HuH-7.5 (cell line): ENCODE measurements around the gene ZNF831.

Experiments used
- DNase-seq: peaks from one replicate; pipeline ENCODE4 v3.0.0; 2011; ENCODE audit warnings: low spot score

The ZNF831 gene

DNA sequence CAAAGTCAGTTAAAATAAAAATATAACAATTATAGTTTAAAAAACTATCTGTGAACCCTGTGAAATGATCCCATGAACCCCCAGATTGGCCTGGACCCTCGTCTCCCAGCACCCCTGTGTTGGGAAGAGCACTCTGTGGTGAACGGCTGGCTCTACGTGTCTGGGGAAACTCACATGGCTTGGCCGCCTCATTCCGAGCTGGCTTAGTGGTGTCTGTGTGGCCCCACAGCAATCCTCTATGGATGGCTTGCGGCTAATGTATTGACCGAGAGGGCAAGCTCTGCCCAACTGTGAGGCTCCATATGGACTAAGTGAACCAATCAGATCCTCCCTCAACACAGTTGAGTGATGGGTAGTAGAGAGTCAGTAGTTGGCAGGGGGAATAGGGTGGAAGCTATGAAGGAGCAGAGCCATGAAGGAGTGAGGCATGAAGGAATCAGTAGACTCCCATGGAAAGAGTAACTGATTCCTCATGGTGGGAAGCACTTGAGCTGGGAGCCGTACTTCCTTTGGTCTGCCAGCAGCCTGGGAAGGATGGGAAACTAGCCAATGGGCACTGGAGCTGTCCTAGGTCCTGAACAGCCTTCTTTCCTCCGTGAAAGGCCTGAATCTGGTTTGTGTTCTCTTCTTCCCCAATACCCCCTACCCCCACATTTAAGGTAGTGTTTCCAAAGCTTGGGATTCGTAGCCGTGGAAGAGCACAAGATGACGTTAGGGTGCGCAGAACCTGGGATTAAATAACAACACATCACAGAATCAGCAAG, 21.6 kb upstream of the ZNF831 start:
- DNase-seq: no peak

DNA sequence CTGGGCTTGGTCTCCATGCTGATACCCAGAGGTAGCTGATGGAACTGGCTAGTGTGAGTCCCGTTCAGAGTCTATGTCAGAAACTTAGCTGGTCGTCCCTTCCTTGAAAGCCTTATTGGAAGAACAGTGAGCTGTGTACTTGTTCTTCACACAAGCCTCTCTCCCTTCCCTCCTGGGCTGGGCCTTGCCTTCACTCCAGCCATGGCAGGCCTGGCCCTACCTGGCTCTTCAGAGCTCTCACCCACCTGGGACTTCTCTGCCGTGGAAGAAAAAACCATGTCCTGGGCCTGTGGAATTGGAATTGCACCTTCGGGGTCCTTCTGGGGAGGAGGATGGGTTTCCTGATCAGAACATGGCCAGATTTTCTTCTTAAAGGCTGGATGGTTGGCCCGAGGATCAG, 20.3 kb upstream of the ZNF831 start:
- DNase-seq: no peak

DNA sequence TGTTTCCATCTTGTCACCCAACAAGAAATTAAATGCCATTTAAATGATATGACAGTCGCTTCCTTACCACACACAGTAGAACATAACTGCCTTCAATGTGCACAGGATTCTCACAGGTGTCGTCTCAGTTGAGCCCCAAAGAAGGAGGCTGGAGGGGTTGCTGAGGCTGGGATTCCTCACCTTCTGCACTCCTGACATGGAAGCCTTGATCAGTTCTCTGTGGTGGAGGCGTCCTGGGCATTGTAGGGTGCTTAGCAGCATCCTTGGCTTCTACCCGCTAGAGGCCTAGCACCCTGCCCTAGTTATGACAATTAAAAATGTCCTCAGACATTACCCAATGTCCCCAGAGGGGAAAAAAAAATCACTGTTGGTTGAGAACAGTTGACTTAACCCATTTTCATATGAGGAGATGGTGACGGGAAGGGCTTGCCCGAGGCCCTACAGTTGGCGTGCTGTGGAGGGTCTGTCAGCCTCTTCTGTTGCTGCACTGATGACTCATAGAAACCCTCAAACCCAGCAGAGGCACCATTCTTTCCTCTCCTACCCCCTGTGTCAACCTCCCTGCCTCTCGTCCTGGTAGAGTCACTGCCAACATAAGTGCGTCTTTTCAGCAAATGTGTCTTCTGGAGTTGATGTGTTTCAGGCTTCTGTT, 19.3 kb upstream of the ZNF831 start:
- DNase-seq: no peak

DNA sequence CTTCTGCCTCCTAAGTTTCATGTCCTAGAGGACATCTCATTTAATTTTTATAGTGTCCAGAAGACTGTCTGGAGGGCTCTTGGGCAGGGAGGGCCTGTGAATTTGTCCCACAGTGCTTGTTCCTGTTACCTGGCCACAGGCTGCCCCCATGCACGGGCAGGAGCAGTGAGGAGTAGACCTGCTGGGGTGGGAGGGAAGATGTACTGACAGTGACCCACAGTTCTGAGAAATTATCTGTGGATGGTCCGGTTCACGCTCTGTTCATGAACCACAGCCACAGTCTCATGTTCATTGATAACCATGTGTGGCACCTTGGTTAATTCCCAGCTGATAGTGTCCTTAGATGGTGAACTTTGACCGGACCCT, 18.8 kb upstream of the ZNF831 start:
- DNase-seq: no peak

DNA sequence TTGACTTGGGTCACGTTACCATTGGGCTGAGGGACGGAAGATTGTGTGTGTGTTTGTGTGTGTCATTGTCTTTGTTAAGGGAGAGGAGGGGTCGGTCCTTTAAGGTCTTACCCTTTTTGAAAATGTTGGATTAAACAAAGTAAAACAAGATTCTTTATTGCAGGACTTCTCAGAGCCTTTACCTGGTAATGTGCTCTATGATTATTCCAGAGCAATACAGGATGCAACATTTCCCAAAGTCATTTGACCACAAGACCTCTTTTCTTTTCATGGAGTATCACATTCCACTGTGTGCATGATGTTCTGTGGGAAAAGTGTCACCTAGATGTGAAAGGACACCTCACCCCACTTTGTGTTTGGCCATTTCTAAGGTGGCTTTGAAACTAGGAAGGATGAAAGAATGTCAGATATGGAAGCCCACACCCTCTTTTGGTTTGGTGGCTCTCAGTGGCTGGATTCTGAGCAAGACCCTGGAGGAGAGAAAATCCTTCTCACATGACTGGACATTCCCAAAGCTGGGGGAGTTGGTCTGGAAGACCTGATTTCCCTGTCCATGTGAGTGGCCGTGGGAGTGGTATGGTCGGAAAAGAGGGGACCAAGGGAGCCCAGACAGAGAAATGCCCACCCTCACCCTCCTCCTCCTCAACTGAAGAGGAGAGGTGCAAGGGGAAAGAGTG, 18.2 kb upstream of the ZNF831 start:
- no peak for DNase-seq

DNA sequence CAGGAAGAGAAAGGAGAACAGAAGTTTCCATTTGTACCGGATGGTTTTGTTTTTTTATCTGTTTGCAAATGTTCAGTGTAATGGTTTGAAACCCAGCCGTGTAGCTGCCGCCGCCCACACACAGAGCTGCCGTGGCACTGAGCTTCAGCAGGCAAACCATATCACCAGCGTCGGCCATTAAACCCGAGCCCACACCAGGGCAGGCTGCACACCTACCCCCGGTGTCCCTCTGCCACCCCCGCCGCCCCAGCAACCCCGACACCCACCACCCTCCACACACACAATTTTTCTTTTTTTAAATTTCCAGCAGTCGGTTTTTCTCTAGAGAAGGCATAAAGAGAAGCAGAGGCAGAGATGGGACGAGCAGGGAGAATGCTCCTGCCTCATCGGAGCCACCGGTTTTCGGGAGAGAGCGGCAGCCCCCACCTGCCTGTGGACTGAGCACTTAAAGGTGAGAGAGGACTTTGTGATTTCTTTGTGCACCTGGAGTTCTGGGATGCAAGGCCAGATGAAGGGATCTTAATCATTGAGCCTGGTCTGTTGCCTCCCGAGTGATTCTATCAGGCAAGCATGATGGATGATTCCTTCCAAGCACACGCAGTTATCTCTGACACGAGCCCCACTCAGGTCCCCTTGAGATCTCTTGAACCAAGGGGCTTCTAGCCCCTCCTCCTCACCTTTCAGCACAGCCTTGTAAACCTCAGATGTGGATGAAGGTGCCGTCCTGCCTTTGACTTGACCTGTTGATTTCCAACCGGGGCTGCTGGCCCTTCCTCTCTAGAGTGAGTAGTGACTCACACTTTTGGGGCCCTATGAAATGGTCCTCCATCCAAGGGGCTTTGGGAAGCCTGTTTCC, 17.5 kb upstream of the ZNF831 start:
- no peak for DNase-seq

DNA sequence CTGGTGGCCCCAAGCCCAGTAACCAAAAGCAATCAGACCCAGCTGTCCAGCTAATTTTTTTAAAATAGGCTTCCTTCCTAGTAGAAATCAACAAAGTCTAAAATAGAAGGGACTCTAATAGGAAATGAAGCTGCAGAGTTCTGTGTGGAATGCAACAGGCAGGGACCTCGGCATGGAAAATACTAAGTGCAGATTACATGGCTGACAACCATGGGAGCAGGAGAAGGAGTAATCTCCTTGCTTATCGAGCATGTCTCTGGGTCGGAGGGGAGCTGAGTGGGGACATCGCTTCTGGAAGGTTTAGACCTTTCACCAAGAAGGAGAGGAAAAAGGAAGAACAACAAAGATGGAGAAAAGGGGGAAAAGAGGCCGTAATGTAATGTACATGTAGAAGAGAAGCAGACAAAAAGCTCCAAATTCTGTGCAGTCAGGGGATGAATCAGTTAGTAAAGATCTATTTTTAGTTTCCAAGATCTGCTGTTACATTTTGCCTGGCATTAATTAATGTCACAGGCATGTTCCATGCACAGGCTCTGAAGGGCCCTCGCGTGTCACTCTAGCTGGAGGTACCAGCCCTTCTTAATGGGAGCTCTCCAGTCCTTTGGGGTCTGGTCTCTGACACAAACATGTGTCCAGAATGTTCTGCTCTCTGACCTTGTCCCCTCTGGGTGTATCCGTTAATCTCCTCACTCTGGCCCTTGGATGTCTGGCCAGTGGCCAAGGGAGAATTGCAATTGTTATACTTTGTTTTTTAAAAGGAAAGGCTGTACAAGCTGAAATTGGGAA, 16.6 kb upstream of the ZNF831 start:
- no peak for DNase-seq

DNA sequence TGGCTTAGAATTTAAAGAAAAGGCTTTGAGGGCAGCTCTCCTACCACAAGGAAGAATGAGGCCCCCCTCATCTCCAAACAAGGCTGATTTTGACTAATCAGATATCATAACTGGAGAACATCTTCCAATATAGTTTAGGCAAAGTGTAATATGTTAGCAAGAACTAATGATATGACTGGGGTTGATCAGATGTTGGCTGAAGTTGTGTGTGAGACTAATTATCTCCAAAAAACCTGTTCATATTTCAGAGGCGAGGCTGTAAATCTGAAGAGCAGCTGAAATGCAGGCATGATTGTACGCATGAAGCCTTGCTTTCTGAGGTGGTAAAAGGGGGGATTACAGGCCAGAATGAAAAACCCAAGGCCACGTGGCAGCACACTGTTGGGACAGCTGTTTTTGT, 16.0 kb upstream of the ZNF831 start:
- no peak for DNase-seq

DNA sequence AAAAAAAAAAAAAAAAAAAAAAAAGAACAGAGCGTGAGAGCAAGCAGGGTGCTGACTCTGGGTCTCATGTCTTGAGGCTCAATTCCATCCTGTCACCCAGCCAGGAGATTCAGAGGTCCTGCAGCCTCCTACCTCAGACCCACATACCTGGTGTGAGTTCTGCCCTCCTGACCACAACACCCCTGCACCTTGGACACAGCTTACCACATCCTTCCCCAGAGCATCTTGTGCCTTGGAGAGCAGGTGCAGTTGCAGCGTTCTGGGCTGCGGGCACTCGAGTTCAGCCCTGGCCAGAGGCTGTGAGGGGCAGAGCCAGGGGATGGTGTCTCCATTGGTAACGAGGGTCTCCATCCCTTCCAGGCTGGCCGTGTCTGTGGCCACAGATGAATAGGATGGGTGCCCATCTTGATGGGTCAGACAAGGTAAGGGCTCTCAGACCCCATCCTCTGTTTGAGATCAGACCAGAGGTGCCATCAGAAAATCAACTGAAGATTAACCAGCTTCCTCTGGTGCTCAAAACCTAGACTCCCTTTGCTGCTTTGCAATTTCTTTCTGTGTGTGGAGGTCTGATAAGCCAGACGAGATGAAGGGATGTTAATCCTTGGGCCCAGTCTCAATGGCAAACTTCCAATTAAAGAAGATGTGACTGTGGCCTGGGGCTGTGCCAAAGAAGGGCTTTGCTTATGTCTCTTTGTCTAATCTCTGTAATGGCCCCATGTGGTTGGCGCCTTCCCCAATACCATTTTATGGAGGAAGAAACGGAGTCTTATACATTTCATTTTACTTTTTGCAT, 14.7 kb upstream of the ZNF831 start:
- DNase-seq: no peak

DNA sequence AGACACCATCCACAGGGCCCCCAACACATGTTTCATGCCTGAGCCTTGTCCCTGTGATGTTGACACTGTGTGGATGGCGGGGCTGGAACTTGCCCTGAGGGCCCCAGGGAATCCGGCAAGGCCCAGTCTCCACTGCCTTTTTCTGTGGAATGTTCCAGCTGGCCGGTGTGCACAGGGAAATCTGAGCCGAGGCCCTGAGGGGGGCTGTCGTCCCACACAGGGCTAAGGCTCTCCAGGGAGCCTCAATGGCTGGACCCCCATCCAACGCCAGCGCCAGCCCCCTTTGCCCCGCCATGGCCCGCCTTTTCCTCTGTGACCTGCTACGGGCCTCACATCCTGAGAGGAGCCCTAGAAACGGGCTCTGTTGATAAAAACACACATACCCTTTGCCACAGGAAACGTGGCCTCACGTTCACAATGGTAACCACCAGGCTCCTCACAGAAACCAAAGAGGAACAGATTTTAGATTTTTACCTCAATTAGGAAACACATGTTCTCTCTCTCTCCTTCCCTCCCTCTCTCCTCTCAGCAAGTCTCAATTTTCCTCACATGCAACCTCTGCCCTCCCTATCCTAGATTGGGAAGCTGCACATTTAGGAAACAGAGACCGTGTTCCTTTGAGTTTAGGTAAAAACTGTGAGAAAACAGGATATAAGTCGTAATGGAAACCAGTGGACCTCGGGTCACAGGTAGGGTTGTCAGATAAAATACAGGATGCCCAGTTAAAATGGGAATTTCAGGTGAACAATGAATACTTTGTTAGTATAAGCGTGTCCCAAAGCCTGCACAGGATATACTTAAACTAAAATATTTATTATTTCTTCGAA, 13.7 kb upstream of the ZNF831 start:
- no peak for DNase-seq

DNA sequence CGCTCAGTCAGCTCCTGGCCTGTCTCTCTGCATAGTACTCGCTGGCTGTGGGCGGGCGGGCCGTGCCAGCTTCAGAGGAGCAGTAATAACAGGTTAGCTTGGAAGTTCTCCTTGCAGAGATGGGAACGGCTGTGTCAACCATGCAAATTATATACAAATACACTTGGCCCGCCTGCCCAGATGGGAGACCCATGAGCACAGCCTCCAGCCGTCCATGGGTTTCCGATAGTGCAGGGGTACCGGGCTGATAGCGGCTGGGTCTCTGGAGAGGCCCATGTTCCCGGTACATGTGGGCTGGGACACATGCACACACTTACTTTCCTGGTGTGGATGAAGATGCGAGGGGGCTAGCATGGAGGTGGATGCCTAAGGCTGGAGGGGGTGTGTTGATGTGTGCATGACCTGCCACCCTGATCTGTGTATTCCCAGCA, 12.8 kb upstream of the ZNF831 start:
- DNase-seq: no peak

DNA sequence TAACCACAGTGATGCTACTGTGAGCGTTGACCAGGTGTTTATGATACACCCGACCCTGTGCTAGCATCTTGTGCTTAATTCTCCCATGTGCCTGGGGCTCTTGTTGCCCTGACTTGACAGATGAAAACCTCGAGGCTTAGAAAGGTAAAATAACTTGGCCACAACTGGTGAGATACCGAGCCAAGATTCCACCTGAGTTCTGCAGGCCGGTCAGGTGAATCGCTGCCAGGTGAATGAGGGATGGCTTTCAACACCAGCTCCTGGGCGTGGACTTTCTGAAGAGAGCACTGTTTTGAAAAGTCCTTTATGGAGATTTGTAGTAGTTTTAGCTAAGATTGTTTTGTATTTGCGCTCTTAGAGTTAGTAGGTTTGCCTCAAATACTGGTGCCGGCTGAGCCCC, 12.2 kb upstream of the ZNF831 start:
- no peak for DNase-seq

DNA sequence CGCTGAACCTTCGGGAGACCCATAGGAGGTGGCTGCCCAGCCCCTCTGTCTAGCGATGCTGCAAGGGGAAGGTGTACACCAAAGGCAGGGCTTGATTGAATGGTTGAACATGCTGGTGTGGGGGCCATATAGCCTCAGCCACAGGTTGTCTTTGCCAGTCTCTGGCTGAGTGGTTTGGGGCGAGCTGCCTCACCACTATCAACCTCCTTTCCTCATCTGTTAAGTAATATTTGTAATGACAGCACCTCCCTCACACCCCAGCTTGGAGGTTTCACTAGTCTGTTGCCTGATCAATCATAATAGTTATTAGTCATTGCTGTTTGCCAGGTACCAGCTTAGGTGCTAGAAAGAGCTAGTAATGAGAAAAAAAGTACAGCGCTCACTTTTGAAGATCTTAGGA, 11.8 kb upstream of the ZNF831 start:
- no peak for DNase-seq

DNA sequence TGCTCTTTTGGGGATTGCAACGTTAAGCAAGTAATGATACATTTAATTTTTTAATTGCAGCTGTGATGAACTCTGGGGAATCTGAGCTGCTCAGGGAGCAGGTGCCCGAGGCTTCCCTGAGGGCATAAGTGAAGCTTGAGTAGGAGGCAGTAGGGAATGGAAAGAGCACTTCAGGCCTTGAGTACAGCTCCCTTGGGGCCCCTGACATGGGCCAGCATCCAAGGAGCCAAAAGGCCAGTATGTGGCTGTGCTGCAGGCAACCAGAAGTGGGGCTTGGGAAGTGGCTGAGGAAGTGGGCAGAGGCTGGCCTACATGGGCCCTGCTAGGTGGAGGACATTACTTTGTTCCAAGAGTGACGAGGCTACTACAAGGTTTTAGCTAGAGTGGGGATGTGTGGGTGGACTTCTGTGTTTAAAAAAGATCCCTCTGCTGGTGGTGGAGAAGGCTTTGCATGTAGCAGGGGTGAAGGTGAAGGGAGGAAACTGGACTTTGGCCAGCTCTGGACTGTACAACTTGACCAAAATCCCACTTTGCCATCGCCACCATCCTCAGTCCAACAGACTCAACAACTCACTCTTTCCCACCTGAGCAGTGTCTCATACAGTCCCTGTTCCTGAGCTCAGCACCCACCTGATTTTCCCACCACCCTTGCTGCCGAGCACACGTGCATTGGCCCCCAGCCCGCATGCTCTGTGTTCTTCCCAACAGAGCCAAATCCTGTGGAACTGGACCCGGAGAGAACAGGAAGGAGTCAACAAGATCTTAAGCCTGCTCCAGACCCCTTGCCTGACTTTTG, 10.9 kb upstream of the ZNF831 start:
- no peak for DNase-seq

DNA sequence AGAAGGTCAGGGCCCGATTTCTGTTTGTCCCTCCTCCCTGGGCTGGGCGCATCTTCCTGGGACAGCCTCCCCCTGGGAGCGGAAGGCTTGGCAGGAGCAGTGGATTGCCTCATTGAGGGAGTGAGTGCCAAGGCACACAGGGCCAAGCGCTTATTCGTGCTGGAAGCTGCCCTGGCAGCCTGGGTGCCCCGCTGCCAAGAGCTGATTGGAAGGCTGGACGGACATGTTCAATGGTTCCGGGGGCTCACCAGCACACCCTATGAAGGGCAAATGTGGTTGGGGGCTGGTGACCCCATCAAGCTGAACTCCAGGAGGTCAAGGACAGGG, 10.3 kb upstream of the ZNF831 start:
- no peak for DNase-seq

DNA sequence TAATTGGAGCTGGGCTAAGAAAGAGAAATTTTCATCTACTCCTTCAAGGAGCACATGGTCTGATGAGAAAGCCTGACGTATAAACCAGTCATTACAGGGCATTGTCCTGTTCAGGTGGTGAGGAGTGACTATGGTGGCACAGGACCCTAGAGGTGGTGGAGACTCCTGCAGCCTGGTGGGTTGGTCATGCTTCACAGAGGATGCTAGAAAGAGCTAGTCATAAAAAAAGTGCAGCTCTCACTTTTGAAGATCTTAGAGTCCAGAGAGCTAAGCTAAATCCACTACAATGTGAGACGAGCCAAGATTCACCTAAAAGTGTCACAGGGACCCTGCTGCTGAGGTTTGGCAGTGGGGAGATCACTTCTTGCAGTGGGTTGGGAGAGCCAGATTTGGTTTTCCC, 9.8 kb upstream of the ZNF831 start:
- no peak for DNase-seq

DNA sequence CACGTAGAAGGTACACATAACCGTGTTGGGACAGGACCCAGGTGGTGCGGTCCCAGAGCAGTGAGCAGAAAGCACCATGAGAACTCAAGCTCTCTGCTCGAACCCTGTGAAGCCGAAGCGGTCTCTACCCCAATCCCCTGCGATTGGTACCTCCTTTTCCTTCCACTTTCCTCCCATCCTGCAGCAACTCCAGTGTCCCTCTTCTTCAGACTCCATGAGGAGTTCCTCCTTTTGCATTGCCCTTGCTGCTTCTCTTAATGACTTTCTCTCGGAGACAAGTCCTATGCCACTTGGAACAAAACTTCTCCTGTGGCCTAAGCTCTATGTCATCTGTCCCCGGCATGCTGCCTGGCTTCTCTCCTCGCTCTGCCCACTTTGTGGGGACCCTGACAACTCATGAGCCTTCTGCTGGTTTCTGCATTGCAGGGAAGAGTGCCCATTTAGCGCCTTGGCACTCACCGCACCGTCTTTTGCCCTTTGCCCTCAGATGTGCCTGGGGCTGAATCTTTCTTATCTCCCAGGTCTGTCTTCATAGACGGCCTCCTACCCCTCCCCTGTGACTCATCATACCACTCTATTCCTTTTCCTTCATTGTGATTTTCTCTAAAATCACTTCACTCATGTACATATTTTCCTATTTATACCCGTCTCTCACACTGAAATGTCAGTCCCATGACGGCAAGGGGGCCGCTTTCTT, 9.2 kb upstream of the ZNF831 start:
- DNase-seq: no peak

DNA sequence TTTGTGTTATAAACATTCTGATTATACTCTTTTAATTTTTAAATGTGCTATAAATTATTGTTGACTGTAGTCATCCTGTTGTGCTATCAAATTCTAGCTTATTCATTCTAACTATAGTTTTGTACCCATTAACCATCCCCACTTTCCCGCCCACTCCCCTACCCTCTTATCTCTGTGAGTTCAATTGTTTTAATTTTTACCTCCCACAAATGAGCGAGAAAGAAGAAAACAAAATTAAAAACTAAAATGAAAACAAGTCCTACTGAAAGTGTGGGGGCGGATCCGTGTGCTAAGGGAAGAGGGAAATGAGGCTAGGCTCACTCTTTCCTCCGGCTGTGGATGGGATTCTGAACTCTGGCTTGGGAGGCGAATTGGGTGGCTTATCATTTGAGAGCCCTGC, 6.6 kb upstream of the ZNF831 start:
- DNase-seq: no peak

DNA sequence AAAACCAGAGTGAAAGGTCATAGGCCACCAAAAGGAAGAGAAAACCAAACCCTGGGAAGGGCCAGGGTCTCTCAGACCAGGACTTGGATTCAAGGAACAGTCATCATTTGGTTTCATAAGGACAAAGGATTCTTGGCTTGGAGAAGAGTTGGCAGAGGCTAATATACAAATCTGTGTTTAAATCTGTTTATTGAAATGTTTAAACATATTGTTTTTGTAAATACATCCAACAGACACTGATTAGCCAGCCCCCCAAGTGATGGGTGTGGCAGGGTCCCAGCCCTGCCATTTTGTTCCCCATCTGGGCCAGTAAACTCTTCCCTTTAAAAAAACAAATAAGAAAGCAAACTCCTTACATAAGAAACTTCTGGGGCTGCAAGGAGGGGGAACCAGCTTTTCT, 6.1 kb upstream of the ZNF831 start:
- DNase-seq: no peak
